ENCODE measurements around the gene GRM6. TPM values are rescaled to one million over a fixed set of nuclear protein-coding genes. Genes with fewer than 3 reads are reported as not detected.
A peak's percentile ranks its signal among the peaks of the same experiment; 100 is the strongest.

GRM6 gene
- not detected in 2 replicates for total RNA-seq (2014; rRNA removed)
- not detected for polyA plus RNA-seq (2012)

DNA sequence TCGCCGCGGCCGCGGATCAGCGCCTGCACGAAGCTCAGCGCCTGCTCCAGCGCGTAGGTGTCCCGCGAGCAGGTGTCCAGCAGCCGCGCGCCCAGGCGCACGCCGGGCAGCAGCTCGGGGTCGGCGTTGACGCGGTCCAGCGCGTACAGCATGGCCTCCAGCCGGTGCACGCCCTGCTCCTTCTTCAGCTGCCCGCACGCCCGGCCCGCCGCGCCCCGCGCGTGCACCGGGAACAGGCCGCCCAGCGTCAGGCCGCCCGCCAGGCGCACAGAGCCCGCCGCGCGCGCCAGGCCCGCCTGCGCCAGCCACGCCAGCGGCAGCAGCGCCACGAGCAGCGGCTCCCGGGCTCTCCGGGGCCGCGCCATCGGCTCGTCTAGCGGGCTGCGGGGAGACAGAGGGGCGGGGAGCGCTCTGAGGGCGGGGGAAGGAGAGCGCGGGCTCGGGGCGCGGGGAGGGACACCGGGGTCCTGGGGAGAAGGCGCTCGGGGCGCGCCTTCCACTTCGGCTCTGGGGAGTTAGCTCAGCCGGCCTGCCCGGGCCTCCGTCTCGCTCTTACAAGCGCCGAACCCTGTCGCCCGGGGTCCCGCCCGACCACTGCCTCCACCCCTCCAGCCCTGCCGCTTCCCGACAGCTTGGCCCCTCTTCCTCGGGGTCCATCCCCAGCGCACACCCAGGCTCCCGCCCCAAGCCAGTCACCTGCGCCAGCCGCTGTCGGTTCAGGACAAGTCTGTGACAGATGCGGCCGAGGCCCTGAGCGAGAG, at the start of gene GRM6:
TSS of gene GRM6 (minus strand) at position 741 of the 761 bp plus-strand sequence. CDS start at position 365, 376 bp downstream.
- DNase-seq (ENCODE audit: low read depth) = no peak

DNA sequence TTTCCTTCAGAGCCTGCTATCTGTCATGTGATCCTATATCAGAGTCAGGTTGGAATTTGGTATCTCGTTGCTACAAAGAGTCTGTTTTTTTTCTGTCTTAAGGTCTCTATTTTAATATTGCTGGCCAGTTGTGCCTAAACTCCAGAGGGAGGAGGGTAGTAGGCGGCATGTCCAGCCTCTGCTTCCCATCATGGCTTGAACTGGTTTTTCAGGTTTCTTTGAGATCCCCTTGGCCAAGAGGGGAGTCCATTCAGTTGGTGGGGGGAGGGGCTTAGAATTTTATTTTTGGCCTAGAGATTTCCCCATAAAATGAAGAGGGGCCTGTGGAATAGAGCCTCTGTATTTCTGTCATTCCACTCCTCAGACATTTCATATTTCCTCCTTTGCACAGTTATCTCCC, 49.6 kb upstream of the GRM6 start:
- no peak for DNase-seq (ENCODE audit: low read depth)

DNA sequence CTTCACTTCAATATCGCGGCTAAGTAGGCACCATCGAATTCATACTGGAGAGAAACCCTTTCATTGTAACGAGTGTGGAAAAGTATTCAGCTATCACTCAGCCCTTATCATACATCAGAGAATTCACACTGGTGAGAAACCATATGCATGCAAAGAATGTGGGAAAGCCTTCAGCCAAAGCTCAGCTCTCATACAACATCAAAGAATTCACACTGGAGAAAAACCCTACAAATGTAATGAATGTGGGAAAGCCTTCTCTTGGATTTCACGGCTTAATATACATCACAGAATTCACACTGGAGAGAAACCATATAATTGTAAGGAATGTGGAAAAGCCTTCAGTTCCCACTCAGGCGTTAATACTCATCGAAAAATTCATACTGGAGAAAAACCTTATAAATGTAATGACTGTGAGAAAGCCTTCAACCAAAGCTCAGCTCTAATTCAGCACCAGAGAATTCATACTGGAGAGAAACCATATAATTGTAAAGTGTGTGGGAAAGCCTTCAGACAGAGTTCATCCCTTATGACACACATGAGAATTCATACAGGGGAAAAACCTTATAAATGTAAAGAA, 38.0 kb upstream of the GRM6 start:
- DNase-seq (ENCODE audit: low read depth) = no peak

DNA sequence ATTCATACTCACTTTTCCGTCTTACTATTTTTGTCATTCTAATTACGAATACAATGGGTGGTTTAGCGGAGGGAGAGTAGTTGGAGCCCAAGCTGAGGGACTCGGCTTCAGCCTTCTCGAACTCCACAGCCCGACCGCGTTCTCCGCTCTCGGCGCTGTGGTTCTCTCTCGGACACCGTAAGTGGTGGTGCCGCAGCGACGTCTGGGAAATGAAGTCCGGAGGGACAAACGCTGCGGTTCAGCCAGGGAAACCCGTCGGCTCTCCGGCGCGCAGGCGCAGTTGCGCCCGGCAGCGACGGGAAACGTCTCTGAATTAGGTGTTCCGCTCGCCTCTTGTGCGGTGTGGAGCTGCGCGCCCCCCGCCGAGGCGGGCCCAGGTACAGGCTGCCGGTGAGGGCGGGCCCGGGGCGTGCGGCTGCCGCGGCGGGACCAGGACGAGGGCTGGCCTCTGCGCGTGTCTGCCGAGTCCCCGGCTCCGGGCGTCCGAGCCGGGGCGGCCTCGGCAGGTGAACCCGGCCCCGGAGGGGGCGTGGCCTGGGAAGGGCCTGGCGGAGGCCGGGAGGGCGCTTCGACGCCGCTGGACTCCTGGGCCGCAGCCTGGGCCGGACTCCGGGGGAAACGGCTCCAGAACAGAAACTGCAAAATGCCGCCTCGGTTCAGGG, 28.5 kb upstream of the GRM6 start, which contains the start of gene ZNF879:
TSS of gene ZNF879 (plus strand) at position 277 of the 662 bp plus-strand sequence. CDS start 1,201 bp downstream, outside the sequence.
- peak; percentile 93 for DNase-seq (ENCODE audit: low read depth)

DNA sequence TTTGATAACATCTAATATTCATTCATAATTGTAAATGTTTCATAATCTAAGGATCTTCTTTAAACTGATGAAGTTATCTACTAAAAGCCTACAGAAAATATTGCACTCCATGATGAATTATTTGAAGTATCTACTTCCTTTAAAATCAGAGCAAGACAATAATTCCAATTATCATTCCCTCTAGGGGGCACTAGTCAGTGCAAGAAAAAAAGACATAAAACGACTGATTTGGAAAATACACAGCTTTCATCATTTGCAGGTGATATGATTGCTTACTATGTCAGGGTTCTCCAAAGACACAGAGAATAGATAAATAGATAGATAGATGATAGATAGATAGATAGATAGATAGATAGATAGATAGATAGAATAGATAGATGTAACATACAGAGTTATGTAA, 13.5 kb upstream of the GRM6 start:
- no peak for DNase-seq (ENCODE audit: low read depth)

DNA sequence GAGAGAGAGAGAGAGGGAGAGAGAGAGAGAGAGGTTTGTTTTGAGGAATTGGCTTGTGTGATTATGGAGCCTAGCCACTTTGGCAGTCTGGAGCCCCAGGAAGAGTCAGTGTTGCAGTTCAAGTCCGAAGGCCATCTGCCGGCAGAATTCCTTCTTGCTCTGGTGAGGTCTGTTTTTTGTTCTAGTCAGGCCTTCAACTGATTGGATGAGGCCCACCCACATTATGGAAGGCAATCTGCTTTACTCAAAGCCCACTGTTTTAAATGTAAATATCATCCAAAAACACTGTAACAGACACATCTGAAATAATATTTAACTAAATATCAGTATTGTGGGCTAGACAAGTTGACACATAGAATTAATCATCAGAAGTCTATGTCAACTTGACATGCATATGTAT, 11.4 kb upstream of the GRM6 start:
- no peak for DNase-seq (ENCODE audit: low read depth)

DNA sequence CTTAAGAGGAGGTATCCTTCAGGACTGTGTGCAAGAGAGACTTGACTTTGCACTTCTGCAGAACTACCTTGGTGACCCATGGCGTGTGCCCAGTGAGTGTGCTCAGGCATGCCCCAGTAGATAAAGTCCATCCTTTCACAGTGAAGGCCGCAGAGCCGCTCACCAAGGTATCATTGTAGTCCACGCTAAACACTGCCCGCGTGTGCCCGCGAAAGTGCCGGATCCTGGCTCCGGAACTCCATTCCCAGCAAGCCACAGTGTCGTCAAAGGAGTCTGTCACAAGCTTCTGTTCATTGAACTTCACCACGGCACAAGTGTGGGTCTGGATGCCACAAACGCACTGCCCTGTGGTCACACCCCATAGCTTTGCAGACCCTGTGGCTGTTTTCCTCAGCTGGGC, 3.3 kb upstream of the GRM6 start:
- no peak for DNase-seq (ENCODE audit: low read depth)

DNA sequence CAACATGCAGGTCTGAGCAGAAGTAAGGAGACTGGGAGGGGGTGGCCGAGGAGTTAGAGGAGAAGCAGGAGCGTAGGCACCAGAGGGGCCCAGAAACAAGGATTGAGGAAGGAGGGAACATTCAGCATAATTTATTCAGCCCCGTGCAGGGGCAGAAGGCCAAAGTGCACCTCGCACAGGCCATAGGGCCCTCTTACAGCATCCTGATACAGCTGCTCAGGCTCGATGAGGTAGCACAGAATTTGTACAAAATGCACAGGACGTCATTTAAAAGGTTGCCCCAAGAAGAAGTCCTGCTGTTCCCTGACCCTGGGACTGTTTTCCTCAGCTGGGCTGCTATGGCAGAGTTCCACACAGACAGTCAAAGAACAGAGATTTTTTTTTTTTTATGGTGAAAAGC, 2.1 kb upstream of the GRM6 start:
- DNase-seq (ENCODE audit: low read depth) = no peak

DNA sequence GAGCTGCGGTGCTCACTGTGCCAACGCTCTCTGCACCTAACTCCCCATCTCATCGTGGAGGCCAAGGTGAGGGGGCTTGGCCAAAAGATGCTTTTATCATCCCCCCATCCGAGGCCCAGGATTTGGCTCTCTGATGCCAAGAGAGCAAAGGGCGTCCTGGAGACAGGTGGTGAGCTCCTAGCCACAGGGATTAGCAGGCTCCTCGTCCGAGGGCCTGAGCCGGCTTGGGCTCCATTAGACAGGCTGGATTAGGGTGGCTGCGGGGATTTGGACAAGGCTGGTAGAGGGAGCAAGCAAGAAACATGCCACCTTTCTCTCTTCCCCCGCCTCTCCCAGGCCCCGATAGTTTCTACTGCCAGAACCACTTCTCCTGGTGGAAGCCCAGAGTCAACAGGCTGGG, 1.0 kb upstream of the GRM6 start:
- no peak for DNase-seq (ENCODE audit: low read depth)

DNA sequence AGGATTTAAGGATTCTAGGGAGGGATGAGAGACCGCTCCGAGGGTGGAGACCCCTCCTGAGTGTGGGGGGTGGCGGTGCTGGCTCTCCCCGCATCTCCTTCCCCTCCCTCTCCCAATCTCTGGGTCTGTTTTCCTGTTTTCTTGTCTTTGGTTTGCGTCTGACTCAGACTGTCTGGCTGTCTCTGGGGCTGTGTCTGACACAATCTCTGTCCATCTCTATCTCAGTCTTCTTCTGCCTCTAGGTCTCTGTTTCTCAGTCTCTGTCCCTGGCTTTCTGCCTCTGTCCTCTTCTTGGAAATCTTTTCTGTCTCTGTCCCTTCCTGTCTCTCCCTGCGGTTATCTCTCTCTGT, 196 bp upstream of the GRM6 start:
- DNase-seq (ENCODE audit: low read depth) = no peak

DNA sequence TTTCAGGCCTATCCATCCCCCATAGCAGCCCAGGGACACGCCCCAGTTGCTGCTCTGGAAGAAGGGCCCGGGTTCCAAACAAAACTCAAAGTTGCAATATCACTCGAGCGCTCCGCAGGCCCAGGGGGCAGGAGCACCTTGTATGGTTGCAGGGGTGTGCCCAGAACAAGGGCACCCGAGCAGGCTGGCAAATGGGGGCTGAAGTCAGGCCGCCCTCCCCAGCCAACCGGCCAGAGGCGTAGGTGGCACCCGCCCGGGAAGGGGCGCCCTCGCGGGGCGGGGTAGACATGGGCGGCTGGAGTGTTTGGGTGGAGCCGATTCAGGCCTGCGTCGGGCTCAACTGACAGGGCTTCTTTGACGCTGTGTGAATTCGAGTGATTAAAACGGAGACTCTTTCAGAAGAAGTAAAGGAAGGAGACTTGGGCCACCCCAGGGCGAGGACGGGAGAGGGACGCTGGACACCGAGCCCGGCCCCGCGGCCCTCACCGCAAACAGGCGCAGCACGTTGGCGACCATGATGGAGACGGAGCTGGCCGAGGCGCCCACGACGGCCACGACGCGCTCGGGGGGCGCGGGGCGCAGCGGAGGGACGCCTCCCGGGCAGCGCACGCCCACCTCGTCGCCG, 1.1 kb downstream of the GRM6 start:
- DNase-seq (ENCODE audit: low read depth) = no peak

DNA sequence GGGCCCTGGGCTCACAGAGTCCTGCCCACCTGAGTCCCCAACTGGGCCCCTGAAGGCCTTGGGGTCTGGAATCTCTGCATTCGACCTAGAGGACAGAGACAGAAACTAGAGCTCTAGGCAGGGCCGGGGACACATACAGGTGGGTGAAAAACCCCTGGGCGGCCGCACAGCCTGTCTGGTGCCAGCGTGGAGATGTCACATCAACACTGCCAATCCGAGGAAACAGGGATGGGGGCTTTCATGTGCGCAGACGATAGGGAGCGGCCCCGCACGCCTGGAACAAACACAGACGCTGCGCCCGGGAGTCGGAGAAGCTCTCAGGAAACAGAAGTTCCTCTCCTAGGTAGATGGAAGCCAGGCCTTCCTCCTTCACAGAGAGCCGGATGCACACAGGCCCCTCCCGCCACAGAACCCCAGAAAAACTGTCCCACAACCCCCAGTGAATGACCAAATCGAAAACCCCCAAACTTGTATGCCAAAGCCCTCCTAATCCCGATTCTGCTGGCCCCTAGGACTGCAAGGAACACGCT, 1.8 kb downstream of the GRM6 start:
- DNase-seq (ENCODE audit: low read depth) = no peak

DNA sequence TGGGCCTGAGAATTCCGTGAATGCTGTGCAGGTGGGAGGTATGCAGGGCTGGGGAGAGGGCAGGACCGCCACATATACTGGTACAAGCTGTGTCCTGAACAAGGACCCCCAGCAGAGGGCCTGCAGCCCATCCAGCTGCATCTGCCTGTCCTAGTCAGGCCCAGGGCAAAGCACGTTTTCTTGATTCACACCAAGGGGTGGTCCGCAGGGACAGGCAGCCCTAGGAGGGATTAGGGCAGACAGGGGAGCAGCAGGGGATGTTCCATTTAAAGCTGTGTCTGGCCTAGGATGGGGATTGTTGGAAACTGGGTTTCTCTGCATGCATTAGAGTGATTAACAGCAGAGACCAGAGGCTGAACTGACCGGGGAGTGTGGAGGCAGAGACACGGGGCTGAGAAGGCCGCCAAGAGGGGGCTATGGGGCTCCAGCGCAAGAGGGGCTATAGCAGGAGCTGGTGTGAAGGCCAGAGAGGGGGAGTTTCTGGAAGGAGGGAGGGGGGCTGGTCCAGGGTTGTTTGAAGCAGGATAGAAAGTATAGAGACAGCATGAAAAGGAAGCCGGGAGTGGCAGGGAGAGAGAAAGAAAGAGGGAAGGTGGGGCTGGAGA, 2.7 kb downstream of the GRM6 start:
- no peak for DNase-seq (ENCODE audit: low read depth)

DNA sequence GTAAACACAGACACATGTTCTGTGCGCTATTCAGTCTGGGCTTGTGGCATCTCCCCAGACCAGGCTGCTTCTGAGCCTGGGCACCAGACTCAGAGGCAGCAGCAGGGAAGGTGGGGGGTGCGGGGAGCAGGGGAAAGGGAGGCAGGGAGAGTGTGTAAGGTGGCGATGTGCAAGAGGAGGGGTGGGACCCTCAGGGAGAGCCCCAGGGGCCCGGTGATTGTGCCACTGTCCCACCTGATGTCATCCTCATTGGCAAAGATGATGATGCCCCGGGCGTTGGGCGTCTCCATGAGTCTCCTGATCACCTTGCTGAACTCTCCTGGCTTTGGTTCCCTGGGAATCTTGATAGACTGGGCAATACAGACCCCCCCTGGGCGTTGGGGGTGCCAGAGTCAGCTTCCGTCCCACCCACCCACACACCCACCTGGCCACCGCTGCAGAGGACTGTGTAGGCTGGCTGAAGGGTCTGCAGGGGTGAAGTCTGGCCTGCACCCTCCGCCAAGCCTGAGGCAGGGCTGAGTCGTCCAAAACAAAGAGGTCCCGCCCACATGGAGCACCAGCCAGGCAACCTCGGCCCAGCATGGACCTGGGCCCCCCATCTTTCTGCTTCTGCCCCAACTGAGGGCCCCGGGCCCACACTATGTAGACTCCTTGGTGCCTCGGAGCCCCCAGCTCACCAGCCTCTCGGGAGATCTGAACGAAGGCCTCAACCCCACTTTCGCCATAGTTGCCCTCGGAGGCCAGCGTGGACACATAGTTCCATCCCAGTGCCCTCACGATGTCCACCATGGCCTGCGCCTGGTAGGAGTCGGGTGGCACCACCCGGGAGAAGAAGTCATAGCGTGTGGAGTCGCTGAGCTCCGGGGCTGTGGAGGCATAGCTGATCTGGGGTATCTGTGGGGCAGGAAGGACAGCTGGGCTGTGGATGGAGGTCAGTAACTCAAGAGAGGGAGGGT, 3.7 kb downstream of the GRM6 start:
- no peak for DNase-seq (ENCODE audit: low read depth)

DNA sequence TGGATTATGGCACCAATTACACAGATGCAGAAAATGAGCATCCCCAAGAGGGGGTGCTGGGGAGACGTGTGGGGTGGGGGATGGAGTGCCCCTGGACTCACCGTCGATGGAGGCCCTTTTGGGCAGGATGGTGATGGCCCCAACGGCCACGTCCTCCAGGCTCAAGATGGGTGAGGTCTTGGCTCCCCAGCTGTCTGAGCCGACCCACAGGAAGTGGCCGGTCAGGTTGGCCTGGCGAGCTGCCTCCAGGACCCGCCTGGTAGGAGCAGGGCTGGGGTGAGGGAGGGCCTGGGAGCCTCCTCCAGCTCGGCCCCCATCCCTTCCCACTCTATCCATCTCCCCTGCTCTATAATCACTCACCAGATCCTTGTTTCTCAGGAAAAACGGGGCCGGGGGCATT, 4.6 kb downstream of the GRM6 start:
- DNase-seq (ENCODE audit: low read depth) = no peak

DNA sequence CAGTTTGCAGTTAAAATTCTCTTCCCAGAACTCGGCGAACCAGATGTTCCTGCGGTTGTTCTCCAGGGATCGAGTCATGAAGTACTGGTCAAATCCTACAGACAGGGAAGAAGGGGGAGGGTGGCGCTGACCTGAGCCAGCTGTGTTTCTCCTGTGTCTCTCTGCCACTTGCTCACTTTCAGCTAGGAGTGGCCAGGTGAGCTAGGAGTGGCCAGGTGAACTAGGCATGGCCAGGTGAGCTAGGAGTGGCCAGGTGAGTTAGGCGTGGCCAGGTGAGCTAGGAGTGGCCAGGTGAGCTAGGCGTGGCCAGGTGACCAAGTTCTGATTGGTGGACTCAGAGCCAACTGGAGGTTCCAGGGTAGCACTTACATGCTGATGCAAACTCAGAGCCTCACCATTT, 5.8 kb downstream of the GRM6 start:
- DNase-seq (ENCODE audit: low read depth) = no peak

DNA sequence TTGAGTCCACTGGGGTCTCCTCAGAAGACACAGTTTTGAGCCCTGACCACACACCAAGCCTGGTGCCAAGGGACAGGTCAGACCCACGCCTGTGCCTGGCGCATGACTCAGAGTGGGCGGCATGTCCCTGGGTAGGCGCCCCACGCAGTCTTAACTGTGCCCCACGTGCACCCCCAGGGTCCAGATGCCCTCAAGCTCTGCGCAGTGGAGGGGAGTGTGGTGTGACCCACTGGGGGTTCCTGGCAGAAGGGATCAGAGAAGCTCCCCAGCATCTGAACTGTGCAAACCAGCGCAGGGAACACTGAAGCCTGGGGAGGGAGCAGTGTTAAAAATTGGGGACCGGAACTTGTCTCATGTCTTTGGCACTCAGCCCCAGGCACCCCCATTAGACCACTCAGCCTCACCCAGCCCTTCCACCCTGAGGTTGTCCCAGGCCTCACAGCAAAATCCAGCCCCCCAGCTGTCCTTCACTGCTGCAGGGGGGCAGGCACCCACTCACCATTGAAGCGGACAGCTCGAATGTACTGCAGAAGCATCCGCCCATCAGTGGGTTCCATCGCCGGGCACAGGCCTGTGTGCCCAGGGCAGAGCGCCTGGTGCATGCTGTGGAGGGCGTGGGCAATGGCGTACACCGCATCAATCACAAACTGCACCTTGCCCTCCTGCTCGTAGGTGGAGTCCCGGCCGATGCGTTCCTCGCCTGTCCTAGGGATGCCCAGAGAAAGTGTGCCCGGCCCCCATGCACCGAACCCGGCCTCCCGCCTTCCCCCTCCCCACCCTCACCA, 6.5 kb downstream of the GRM6 start:
- DNase-seq (ENCODE audit: low read depth) = no peak

DNA sequence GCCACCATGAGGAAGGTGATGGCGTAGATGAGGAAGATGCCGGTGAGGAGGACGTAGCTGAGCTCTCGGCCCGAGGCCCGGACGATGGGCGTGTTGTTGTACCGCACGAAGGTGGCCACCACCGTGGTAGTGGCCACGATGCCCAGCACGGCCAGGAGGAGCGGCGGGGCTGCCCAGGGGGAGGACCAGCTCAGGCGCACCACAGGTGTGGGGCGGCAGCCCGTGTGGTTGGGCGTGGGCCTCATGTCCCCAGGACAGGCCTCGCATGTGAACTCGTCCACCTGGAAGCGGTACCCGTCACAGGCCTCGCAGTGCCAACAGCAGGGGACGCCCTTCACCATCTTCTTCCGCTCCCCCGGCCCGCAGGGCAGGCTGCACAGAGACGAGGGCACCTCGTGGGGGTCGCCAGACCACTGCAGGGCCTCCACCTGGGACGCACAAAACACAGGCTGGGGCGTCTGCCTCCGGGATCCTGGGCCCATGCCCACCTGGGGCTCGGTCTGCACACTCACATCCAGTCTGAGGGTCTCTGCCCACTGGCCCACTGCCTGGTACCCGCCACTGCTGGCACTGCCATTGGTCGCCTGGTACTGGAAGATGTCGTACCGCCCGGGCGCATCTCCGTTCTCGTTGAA, 8.7 kb downstream of the GRM6 start:
- no peak for DNase-seq (ENCODE audit: low read depth)
